HG03460 (cell line): Measurements from ENCODE around the gene PICALM.
A peak's percentile ranks its signal among the peaks of the same experiment; 100 is the strongest.

ENCODE experiments used
- ATAC-seq: cut with Tn5 transposase; IDR thresholded peaks from one replicate; pipeline ENCODE4 v1.9.1; 2021; ENCODE audit not compliant: unreplicated experiment

The PICALM gene

GRCh38 chr11:86087256-86087655 is 18.4 kb upstream of the PICALM start:
- ATAC-seq, result no peak

GRCh38 chr11:86081455-86081854 is 12.6 kb upstream of the PICALM start:
- no peak for ATAC-seq

- ATAC-seq, result no peak
Measured at GRCh38 chr11:86079421-86079820, 10.5 kb upstream of the PICALM start.

- ATAC-seq, result no peak
Measured at GRCh38 chr11:86073948-86074347, 5.1 kb upstream of the PICALM start.

- no peak for ATAC-seq
Measured at GRCh38 chr11:86072211-86072610, 3.3 kb upstream of the PICALM start.

GRCh38 chr11:86070142-86071056 is 1.5 kb upstream of the PICALM start:
- ATAC-seq, result no peak

GRCh38 chr11:86069408-86070101 is 671 bp upstream of the PICALM start:
- ATAC-seq, result peak; percentile 59

GRCh38 chr11:86068138-86068871 is 579 bp downstream of the PICALM start:
- ATAC-seq, result peak; percentile 9

GRCh38 chr11:86067851-86068137 is 1.1 kb downstream of the PICALM start:
- no peak for ATAC-seq

GRCh38 chr11:86067009-86067850 is 1.7 kb downstream of the PICALM start:
- ATAC-seq, result no peak

GRCh38 chr11:86066657-86067008 is 2.3 kb downstream of the PICALM start:
- ATAC-seq, result no peak

GRCh38 chr11:86066033-86066432 is 2.9 kb downstream of the PICALM start:
- no peak for ATAC-seq

- no peak for ATAC-seq
Measured at GRCh38 chr11:86064220-86064803, 4.6 kb downstream of the PICALM start.

- no peak for ATAC-seq
Measured at GRCh38 chr11:86063536-86063935, 5.3 kb downstream of the PICALM start.

- ATAC-seq, result no peak
Measured at GRCh38 chr11:86062719-86063118, 6.2 kb downstream of the PICALM start.

GRCh38 chr11:86061483-86062205 is 7.2 kb downstream of the PICALM start:
- ATAC-seq, result no peak

- ATAC-seq, result no peak
Measured at GRCh38 chr11:86060544-86060943, 8.3 kb downstream of the PICALM start.

GRCh38 chr11:86058360-86058759 is 10.5 kb downstream of the PICALM start:
- no peak for ATAC-seq

GRCh38 chr11:86056351-86056854 is 12.5 kb downstream of the PICALM start:
- no peak for ATAC-seq
